ENCODE data around the gene HPS6. TPM values are rescaled to one million over a fixed set of nuclear protein-coding genes. Genes with fewer than 3 reads are reported as not detected.
A peak's percentile ranks its signal among the peaks of the same experiment; 100 is the strongest.

HPS6 gene
- total RNA-seq, 1 donor from 2014 or later = 23.0 TPM

DNA sequence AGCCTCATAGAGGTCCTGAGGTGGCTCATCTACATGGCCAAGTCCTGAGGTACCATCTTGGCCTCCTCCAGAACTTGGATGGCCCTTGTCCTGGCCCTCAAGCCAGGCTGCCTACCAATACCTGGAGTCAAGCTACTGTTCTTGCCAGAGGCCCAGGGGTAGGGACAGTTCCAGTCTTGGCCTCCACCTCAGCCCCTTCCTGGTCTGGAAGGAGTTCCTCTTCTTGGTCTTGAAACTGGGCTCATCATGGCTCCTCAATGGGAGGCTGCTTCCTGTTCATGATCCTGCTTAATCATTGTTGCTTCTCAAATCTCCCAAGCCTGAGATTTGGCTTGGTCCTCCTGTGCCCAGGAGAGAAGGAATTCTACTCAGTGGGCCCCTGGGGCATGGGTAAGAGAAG lies 3.9 kb downstream of the HPS6 start:
- DNase-seq = no peak

DNA sequence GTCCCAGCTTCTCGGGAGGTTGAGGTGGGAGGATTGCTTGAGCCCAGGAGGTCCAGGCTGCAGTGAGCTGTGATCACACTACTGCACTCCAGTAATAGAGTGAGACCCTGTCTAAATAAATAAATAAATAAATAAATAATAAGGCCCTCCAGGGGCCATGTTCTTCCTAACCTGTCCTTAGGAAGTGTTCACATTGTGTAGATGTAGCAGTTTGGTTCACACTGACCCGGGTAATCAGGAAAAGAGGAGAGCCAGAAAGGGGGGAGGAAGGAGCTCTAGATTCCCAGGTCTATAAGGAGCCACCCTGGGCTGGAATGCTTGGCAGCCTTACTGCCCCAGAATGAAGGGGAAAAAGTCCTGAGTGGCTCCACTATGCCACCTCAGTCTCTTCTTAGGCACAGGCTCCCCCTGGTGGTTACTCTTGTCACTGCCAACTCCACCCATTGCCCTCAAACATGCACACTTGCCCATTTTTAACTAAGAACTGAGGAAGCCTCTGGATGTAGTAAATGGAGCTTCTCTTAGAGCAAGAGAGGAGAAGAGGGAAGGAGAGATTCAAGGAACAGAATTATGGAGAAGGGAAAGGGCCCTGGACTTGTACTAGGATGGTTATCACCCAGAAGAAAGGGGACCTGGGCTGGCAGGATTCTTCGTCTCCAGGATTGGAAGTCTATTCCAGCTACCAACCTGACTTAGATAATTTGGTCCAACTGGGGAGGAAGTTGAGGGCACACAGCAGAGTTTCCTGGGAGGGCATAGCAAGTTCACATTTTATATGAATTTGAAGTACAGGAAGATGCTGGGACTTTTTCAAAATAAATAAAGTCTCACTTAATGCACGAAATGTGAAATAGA lies 7.8 kb downstream of the HPS6 start:
- peak; percentile 89 for DNase-seq

DNA sequence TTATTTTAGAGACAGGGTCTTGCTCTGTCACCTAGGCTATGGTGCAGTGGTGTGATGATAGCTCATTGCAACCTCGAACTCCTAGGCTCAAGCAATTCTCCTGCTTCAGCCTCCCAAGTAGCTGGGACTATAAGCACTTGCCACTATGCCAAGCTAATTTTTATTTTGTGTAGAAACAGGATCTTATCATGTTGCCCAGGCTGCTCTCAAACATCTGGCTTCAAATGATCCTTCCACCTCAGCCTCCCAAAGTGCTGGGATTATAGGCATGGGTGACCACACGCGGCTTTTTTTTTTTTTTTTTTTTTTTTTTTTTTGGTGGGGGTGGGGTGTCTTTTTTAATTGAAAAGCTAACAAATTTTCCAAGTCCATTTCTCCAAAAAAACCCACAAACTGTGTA lies 18.4 kb downstream of the HPS6 start:
- DNase-seq = no peak

DNA sequence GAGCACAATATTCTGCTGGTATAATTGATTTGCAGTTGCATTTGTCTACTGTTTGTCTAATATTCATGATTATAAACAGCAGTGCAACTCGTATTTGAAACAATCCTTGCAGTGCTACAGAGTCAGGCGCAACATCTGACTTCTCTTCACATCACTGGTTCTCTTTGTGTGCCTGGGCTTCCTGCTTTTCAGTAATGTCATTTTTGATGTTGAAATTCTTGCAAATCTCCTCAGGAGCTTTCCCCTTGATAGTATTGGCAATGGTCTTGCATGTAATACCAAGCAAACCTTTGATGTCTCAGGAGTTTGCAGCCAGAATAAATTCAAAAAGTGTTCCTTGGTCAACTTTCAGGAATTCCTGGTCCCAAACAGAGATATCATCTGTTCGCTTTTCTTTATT lies 20.2 kb downstream of the HPS6 start:
- no peak for DNase-seq

DNA sequence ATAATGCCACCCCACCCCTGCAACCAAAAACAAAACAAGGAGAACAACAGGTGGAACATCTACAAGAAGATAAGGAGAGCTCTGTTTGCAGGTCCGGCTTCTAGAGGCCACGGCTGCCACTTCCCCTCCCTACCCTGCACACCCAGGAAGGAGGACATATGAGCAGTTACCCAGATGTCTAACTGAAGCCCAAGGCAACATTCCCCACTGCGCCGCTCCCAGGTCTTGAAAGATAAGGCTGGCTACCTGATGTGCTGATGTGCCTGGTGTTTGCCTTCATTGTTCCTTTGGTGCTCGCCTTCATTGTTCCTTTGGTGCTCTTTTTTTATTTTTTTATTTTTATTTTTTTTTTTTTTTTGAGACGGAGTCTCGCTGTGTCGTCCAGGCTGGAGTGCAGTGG lies 21.0 kb downstream of the HPS6 start:
- no peak for DNase-seq

DNA sequence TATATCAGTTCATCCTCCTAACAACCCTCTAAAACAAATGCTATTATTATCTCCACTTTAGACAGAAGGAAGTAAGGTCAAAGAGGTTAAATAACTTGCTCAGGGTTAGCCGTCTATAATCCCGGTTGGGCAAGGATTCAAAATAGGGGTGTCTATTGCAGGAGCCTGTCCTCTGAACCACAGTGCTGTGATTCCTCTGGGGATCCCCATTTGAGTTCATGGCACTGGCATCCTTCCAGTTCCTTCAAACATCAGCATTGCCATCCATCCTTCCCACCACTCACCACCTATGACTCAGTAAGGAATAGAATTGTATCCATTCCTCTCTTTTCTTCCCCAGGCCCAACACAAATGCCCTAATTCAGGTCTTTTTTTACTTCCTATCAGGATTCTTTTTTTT lies 25.6 kb downstream of the HPS6 start:
- no peak for DNase-seq

DNA sequence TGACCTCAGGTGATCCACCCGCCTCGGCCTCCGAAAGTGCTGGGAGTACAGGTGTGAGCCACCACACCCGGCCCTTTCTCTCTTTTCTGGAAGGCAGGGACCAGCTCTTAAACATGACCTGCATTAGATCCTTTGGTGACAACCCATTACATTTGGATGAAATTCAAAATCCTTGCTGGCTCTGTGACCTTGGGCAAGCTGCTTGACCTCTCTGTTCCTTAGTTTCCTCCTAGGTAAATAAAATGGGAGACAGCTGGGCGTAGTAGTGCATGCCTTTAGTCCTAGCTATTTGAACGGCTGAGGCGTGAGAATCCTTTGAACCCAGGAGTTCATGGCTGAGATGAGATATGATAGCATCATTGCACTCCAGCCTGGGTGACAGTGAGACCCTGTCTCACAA lies 31.3 kb downstream of the HPS6 start:
- DNase-seq = no peak

DNA sequence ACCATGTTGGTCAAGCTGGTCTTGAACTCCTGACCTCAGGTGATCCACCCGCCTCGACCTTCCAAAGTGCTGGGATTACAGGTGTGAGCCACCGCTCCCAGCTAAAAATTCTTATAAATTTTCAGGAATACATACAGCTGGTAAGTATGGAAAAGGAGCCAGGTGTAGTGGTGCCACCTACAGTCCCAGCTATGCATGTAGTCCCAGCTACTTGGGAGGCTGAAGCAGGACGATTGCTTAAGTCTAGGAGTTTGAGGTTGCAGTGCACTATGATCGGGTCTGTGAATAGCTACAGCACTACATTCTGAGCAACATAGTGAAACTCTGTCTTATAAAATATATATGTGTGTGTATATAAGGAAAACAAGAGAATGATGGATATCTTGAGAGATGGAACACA lies 36.0 kb downstream of the HPS6 start:
- DNase-seq = no peak

DNA sequence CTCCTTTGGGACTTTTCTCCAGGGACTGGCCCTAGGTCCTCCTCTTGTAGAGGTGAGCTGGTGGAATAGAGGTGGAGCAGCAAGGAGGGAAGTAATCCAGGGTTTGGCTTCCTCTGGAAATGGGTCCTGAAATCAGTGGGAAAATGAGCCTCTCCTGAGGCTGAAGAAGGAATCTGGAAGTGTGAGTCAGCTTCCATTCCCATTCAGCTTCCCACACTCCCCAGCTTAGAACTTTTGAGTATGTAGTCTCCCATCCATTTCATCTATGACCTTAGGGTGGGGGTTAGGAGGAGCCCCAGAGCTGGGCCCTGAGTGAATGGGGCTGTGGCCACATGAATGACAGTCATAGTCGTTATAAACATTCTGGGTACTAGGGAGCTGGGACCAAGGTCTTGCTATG lies 37.3 kb downstream of the HPS6 start:
- no peak for DNase-seq

DNA sequence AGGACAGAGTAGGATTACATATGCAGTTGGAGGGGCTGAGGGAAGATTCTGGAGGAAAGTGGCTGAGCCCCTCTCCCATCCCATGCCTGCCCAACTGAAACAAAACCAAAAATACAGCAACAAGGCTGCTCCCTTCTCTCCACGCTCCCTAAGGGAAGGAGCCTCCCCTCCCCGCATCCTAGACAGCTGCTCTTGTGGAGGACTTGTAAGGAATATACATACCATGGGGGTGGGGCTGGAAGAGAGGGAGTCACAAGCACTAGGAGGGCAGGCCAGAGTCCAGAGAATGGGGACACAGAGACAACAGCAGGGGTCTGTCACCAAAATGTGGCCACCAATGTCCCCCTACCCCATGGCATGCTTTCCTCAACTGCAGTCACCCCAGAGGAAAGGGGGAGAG lies 41.8 kb downstream of the HPS6 start:
- peak; percentile 55 for DNase-seq

DNA sequence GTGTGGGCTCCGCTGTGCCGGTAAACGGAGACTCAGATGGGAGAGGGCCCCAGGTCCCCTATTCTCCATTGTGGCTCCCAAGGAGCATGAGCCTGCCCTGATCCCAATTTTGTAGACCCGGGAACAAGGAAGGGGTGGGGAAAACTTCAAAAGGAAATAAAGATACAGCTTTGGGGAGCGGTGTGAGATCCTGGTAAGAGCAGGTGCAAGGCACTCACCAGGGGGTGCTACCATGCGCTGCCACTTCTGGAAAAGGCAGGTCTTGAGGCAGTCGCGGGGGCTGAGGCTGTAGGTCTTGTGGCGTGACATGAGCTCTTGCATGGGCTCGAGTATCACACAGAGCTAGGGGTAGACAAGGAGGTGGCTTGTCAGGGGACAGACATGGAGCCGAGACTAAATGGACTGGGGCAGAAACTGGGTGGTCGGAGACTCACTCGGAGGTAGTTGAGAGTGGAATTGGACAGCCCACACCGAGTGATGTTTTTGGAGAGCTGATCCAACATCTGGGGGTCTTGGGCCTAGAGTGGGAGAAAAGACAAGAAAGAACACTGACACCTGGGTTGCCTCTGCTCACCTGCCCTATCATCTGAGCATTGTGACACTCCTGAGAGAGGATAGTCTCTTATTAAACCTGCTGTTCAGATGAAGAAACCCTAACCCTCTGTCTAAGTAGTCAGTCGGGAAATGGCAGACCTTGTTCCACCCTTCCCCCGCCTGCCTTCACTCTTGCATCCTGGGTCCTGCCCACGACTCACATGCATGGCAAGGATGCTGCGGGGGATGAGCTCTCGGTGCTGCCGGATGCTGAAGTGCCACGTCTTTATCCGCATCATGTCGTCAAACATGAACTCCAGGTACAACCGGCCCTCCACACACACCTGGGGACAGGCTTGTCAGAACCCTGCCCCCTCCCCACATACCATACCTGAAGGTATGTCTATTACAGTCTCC lies 44.3 kb downstream of the HPS6 start:
- DNase-seq = no peak

DNA sequence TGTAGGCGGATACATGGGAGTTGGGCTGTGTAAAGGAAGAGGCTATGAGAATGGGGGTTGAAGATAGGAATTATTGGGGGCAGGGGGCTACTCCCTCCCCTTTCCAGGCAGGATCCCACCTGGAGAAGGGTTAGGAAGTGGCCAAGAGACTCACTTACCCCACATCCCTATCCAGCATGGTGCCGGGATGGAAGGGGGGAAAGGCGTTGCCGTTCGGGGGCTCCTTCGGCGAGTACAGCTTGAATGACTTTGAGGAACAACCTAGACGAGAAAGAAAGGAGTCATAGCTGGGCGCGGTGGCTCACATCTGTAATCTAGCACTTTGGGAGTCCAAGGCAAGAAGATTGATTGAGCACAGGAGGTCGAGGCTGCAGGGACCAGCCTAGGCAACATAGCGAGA lies 46.1 kb downstream of the HPS6 start:
- DNase-seq = no peak

DNA sequence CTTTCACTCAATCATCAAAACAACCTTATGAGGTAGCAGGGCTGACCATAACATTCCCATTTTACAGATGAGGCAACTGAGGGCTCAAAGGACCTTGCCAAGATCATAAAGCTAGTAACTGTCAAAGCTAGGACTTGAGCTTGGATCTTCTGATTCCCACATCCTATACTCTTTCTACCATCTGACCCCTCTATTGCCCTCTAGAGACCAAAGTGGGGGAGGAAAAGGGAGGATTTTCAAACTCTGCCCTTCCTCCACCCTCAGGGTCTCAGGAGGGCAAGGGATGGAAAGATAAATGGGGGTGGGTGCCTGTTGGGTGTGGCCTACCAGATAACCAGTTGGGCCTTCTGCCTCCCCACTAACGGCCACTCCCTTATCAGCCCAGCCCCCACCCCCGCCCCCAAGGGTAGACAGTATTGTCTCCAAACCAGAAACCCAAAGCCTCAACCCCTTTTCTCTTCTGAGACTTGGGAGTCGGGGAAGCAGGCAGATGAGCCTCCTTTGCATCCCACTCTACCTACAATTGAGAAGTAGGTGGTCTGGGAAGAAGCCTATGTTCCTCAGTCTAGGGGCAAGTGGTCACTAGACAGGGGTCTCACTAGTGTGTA lies 47.2 kb downstream of the HPS6 start:
- no peak for DNase-seq

DNA sequence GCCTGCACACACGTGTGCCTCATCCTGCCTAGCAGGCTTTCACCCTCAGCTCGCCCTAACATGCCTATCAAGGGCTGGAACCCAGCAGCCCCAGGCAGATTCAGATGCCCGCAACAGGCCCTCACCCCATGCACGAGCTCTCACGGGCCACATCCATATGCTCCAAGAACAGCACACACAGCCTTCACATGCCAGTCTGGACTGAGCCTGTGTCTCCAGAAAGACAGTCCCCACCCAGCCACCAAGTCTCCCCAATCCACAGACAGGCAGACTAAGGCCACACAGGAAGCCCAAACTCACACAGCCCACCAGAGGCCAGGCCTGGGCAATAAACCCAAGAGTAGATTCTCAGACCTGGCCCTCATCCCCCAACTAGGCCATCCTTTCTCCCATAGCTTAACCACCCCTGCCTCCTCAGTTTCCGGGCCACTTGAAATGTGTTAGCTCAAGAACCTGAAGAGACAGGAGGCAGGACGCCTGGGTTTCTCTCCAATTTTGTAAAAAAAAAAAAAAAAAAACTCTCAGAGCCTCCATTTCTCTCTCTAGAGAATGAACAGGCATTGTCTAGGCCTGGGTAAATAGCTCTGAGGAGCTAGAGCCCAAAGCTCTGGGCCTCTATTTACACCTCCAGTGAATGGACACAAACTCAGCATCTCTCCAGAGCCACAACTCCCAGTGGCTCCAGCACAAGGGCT lies 48.3 kb downstream of the HPS6 start:
- no peak for DNase-seq

DNA sequence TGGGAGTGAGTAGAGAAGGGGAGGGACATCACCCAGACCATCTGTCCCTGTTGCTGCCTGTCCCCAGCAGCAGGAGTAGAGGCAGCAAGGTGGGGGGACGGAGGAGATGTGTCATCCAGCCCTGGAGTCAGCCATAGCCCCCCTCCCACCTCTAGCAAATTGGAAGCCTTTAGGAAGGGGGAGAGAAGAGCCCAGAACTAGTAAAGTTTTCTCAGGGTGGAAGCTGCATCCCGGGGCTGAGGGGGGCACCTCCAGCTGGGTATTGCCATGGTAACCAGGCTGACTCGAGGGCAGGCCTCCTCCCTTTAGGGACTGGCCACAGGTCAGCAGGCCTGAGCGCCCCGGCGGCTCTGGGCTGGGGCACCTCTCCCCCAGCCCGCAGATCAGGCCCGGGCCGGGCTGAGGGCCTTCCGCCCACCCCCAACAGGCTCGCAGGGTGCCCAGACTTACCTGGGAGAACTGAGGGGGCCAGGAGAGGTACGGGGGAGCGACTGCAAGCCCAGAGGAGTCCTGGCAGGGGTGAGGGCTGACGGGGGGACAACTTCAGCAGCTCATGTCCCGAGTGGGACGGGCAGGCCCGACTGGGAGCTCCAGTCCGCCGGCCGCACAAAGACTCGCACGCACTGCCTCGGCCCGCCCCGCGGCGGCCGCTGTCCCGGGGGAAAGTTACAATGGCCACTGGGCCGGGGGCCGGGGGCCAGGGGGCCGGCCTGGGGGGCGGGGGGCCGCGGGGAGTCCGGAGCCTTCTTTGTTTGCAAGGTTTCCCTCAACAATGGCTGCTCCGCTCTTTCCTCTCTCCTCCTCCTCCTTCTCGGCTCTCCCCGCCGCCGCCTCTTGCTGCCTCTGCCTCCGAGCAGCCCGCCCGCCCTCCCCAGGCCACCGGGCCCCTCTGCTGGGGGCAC lies 49.1 kb downstream of the HPS6 start:
- peak; percentile 52 for DNase-seq

DNA sequence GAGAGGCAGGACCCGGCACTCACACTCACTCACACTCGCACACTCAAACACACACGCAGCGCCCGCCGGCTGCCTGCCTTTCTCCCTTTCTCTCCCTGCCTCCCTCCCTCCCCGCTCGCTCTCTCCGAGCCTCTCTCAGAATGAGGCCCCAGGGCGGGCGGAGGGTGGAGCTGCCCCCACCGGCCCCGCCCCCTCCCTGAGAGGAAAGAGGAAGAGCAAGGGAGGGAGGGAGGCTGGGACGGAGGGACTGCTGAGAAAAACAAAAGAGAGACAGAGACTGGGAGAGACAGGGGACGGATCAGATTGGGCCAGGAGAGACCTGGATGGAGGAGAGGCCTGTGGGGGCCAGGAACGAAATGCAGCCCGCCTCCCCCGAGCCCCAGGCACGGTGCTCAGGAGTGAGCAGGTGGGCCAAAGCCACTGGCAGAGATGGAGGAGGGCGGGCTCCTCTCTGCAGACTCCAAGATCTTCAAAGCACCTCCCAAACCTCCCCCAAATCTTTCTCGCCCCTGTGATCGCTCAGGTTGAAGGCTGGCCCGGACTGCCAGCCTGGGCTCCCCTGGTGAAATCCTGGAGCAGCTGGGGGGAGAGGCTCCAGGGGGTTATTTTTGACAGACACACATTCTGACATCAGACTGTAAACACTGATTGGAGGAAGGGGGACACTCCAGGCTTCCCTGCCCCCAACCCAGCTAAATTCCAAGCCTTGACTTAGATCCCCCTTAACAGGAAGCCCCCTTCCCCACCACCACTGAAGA lies 49.9 kb downstream of the HPS6 start:
- DNase-seq = peak; percentile 97

DNA sequence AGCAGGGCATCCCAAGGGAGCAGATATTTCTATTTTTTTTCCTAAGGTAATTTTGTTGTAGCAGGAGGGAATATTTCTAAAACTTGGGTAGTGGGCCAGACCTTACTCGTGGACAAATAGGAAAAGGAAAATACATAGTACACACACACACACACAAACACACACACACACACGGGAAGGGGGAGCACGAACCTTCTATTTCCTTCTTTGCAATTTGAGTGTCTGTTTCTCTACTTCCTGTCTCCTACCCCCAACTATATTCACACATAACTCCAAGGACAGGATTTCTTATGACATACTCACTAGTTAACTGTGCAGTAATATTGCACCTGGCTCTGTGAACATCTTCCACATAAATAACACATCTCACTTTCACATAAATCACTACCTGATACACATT lies 50.6 kb downstream of the HPS6 start:
- DNase-seq = no peak

DNA sequence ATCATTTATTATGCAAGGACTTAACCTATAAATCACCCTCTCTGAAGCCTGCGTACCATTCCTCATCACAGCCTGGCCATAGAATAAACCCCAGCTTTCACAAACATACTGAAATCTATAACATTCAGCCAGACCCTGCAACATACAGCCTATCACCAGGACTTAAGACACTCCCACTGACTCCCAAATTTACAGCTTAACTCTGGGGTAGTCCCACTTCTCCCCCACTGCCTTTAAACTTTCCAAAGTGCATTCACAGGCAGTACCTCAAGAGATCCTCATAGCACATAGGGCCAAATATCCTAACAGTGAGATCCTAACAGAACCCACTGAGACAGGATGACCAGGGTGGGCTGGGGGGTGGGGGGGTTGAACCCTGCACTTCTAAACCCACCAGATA lies 51.5 kb downstream of the HPS6 start:
- no peak for DNase-seq
